Activated CD8-positive, alpha-beta memory T cell treated with anti-CD3 and anti-CD28 coated beads, Interleukin-2, amount 50 U/mL, for 24 hours (primary cell): ENCODE measurements around the gene PRKRIP1.
"Not testable (repeated sequence)": the region's sequence is repeated elsewhere in the genome, so short reads cannot be mapped to it uniquely, and the experiment has no call there.

Experiments used
- DNase-seq: peaks from one replicate; pipeline ENCODE4 v3.0.0-alpha.2; 2020; ENCODE audit errors: extremely low read depth

Gene PRKRIP1

DNA sequence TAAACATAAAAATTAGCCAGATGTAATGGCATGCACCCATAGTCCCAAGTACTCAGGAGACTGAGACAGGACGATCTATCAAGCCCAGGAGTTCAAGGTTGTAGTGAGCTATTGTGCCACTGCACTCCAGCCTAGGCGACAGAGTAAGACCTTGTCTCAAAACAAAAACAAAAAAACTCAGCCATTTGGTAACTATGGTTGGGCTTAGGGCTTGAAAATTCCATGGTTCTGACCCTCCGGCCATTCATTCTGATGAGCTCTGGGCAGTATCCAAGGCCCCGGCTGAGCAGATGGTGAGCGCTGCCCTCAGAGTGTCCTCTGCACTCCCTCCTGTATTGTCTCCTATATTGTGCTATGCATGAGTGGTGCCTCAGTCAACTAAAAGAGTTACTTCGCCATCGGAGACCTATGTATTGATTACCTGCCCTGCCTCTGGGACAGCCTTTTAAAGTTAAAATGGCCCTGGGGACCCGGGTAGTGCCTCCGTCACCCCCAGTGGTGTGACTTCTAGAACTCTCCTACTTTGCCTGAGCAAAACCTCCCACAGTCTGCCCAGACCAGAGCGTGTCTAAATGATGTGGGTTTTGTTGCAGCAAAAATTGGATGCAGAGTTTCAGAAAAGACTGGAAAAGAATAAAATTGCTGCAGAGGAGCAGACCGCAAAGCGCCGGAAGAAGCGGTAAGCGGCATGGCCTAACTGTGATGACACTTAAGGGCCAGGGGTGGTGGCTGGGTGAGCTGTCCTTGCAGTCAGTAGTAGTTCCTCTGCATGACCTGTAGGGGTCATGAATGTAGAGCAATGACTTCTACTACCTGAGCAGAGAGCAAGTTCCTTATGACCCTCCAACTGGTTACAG, 8.1 kb downstream of the PRKRIP1 start:
- no peak for DNase-seq

DNA sequence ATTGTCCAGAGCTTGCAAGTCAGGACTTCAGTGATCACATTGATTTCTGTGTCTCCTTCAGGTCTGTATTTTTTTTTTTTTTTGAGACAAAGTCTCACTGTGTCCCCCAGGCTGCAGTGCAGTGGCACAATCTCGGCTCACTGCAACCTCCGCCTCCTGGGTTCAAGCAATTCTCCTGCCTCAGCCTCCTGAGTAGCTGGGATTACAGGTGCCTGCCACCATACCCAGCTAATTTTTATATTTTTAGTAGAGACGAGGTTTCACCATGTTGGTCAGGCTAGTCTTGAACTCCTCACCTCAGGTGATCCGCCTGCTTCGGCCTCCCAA, 8.7 kb downstream of the PRKRIP1 start:
- DNase-seq, result not testable (repeated sequence)

DNA sequence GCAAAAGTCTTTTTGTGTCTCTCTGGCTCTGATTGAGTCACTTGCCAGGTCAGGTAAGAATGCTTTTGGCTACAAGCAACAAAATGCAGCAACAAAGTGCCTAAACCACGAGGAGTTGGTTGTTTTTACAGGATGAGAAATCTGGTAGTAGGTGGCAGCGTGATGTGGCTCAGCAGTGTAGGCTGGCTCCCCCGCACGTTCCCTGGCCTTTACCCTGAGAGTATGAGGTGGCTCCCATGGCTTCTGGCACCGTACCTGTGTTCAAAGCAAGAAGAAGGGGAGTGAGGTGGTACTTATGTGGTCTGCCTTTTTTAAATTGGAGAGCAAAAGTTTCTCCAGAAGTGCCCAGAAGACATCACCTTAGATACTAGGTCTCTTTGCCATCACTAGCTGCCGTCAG, 11.7 kb downstream of the PRKRIP1 start:
- no peak for DNase-seq

DNA sequence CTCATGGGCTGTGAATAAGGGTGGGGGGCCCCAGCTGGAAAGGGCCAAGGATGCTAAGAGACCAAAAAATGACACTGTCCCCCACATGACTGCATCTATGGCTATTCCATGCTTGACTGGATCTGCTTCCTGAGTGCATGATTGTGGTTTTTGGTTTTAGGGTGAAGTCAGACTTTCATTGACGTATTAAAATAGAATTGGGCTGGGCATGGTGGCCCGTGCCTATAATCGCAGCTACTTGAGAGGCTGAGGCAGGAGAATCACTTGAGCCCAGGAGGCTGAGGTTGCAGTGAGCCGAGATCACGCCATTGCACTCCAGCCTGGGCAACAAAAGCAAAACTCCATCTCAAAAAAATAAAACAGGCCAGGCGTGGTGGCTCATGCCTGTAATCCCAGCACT, 12.4 kb downstream of the PRKRIP1 start:
- not testable (repeated sequence) for DNase-seq

DNA sequence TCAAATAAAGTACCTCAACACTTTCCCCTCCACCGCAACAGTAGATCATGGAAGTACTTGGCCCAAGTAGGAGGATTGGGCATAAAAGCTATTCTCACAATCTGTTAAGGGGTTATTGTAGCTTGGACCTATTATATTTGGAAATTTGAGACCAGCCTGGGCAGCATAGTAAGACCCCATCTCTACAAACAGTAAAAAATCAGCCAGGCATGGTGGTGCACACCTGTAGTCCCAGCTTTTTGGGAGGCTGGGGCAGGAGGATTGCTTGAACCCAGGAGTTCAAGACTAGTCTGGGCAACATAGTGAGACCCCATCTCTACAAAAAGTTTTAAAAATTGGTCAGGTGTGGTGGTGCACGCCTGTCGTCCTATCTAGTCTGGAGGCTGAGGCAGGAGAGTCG, 13.2 kb downstream of the PRKRIP1 start:
- DNase-seq, result no peak

DNA sequence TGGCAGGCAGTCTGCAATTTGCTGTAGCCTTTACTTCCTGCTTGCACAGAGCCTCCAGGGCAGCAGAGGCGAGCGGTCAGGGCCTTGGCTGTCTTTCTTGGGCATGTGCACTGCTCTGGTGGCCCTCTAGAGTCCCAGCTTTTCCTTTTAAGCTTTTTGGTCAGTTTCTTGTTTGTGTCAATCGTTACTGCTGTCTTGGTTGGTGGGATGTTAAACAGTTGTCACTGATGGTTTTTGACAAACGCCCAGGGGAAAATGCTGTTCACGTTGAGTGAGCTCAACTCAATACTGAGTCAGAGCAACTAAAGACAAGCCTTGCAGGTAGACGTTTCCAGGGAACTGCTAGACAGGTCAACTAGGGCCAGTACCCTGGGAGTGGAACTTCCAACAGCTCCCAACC, 14.0 kb downstream of the PRKRIP1 start:
- DNase-seq, result no peak

DNA sequence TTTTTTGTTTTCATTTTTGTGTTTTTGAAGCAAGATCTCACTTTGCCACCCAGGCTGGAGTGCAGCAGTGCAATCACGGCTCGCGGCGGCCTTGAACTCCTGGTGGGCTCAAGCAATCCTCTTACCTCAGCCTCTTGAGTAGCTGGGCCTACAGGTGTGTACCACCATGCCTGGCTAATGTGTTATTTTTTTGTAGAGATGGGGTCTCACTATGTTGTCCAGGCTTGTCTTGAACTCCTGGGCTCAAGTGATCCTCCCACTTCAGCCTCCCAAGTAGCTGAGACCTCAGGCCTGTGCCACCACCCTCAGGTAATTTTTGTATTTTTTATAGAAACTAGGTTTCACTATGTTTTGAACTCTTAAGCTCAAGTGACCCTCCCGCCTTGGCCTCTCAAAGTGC, 14.8 kb downstream of the PRKRIP1 start:
- DNase-seq, result no peak

DNA sequence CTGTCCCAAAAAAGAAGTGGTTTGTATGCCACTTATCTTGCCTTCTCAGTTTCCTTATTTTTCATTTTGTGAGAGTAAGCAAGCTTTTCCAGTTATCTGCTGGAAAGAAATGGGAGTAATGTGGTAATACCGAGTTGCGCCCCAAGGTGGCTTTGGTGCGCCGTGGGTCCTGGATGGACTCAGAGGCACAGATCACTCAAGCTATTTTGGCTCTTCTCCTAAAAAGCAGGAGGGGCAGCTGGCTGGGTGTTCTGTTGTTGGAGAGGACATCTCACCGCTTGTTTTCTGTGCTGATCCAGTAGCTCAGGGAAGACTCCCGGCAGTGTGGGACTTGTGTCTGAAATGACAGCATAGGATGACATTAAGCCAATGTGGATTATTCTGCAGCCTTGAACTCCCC, 16.4 kb downstream of the PRKRIP1 start:
- DNase-seq, result no peak

DNA sequence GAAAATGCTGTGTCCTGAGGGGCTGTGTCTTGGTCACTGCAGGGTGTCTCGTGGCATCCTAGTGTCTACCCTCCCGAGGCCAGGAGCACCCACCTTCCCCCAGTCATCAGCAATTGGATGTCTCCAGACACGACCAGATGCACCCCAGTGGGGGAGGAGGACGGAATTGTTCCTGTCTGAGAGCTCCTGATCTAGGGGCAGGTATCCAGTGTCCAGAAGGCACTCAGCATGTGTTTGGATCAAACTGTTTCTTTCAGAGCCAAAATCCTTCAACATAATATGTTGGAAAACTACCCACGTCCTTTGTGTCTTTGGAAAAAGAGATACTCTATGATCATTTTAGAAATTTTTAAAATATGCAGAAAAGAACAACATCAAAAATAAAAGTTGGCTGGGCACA, 16.9 kb downstream of the PRKRIP1 start:
- no peak for DNase-seq

DNA sequence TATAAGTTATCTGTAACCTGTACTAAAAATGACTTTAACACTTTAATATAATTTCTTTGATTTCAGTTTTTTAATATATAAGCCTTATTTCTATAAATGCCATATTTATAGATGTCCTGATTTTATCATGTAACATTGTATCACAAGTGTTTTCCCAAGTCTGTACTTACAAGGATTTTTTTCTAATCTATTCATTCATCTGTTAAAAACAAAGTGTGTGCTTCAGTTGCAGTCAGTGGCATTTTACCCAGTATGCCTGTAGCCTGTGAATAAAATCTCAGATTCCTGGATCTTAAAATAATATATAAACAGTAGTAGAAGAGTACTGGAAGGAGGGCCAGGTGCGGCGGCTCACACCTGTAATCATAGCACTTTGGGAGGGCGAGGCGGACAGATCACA, 17.4 kb downstream of the PRKRIP1 start:
- no peak for DNase-seq

DNA sequence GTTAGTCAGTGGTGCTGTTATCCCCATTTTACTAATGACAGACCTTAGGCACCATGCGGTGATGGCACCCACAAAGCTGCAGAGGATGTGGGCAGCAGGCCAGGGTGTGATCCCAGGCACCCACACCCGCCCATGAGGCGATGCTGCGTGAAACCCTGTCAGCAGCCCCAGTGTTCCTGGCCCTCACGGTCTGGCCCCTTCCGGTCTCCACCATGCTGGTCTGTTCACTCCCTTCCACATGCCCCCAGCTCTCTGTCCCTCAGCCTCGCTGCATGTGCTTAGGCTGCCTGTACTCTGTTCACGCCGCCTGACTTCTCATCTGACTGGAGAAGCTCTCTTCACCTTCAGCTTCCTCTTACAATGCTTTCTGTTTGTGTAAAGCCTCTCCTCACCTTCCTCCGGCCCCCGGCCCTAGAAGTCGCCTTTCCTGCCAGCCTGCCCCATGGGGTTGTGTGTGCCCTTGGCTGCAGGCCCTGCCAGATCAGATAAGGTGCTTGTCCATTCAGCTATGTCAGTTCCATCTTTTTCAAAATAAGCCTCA, 19.6 kb downstream of the PRKRIP1 start:
- no peak for DNase-seq

DNA sequence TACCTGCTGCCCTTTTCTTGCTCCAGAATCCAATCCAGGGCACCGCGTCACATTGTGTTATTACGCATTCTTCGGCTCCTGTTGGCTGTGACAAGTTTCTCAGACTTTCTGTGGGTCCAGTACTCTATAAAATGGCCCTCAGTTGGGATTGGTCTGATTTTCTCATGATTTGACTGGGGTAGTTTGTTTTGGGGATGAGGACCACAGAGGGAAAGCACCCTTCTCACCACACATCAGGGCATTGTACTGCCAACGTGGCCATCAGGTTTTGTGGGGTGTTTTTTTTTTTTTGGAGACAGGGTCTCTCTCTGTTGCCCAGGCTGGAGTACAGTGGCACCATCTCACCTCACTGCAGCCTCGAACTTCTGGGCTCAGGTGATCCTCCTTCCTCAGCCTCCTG, 20.2 kb downstream of the PRKRIP1 start:
- no peak for DNase-seq

DNA sequence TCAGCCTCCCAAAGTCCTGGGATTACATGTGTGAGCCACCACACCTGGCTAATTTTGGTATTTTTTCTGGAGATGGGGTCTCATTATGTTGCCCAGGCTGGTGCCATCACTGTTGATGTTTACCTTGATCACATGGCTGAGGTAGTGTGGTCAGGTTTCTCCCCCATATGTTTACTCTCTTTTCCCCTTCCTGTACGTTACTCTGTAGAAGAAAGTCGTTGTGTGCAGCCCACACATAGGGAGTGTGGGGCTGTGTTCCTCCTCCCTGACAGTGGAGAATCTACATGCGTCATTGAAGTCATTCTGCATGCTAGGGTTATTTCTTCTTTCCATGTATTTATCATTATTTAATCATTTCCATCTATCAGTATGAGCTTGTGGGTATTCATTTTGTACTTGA, 20.9 kb downstream of the PRKRIP1 start:
- no peak for DNase-seq

DNA sequence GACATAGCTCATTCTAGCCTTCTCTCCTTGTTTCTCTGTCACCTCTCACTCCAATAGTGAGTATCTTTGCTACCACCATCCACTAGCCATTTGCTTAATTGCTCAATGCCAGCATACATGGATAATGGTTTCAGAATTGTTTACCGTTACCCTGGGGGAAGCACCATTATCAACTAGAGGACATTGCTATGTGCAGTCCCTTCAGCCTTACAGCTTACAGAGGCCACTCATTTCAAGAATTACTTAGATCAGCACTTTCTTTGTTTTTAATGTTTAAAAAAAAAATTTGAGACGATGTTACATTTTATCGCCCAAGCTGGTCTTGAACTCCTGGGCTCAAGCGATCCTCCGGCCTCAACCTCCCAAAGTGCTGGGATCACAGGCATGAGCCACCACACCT, 22.4 kb downstream of the PRKRIP1 start:
- DNase-seq, result no peak

DNA sequence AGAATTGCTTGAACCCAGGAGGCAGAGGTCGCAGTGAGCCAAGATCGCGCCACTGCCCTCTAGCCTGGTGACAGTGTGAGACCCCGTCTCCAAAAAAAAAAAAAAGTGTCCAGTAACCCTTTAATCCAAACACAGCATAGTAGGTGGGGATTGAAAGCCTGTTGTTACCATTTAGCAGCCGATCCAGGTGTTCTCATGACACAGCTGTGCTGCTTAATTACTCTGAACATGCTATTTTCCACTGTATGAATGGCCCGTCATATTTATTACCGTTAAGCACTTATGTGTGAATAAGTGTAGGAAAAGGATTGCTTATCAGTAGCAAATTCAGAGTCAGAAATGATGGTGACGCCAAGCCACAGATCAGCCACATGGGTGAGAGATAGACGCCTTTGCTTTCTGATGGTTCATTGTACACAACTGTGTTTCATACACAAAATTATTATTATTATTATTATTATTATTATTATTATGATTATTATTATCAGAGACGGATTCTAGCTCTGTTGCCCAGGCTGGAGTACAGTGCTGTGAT, 25.6 kb downstream of the PRKRIP1 start:
- no peak for DNase-seq

DNA sequence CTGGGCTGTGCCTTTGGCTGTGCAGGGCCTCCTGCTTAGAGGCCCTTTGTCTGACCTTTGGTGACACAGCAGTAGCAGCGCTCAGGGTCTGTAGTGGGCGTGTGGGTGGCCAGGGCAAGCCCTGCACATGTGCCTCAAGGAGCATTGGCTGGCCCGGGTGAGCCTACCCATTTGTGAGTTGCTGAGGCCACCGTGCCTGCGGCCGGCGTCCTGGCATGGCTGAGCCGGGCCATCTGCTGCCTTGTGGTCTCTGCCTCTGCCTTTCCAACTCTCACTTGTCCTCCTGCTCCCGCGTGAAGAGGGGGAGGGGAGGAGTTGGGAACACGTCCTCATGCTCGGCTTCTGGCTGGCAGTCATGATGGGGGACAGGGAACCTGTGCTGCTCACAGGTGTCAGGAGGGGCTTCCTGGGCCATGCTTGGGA, 28.0 kb downstream of the PRKRIP1 start:
- no peak for DNase-seq

DNA sequence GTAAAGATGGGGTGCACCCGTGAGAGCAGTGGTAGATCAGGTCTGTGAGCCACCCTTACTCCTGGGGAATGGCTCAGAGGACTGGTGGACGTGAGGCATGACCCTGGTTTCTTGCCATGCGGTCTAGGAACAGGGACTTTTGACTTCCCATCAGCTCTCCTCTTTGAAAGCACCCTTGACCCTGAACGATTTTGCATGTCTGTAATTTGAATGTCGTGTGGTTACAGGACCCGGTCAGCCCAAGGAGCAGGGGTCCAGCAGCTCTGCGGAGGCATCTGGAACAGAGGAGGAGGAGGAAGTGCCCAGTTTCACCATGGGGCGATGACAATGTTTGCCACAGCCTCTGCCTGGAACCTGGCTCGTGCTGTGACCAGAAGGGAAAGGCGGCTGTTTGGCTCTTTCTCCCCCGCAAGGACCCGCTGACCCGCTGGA, 28.6 kb downstream of the PRKRIP1 start:
- no peak for DNase-seq

DNA sequence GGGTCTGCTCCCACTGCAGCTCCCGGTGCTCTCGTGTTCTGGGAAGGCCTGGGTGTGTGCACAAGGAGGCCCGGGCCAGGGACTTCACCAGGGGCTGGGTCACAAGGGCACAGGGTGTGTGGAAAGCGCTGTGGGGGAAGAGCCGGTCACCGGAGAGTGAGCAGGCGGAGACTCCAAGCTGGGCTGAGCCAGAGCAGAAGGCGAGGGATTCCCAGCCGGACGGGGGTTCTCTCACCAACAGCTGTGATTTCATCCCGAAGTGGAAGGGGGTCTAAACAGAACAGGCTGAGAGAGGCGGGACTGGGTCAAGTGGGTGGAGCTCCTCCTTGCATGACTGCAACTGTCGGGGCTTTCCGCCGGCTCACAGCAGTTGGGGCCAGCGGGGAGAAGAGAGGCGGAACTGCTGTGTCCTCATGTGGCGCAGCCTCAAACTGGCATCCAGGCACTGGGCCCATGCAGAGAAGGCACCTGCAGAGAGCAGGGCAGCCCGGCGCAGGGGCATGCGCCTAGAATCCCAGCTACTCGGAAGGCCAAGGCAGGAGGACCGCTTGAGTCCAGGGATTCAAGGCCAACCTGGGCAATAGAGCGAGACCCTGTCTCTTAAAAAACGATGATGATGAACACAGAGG, 29.6 kb downstream of the PRKRIP1 start:
- peak; percentile 69 for DNase-seq

DNA sequence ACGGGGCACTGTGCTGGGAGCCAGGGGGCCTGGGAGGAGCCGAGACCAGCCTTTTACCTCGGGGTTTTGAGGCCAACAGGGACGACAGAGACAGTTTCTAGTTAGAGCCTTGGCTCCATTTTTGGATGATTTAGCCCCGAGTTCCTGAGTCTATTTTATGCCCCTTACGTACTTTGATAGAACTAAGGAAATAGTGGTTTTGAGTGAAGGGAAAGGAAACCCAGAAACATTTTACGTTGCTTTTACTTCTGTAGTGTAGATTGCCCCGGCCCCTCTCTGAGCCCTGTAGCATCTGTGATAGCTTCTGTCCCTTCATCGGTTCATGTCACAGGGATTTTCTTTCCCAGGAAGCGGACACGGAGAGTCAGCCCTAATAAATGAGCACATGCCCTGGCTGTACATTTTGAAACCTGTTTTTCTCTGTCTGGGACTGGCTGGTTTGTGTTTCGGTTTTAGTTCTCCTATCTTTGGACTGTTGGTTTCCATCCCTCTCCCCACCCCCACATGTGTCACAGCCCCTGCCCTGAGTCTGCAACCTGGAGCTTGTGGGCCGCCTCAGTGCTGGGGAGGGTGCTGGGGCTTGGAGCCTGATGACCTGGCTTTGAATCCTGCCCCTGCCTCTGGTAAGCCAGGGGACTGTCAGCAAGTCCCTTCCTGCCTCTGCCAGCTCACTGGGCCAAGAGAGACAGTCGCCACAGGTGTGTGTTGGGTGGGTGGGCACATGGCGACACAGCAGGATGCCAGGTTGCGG, 30.3 kb downstream of the PRKRIP1 start:
- no peak for DNase-seq

DNA sequence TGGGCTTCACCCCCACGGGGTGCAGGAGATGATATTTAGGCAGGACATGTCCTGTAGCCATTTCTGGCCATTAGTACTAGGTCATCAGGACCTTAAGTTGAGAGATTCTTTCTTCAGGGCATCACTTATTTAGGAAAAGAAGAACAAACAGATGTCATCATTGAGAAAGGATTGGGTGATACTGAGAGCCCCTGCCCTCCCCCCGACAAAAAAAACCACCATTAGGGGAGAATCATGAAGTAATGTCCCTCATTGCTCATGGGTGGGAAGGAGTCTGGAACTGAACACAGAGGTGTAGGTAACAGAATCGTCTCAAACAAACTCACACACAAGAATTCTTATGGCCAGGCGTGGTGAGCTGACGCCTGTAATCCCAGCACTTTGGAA, 30.8 kb downstream of the PRKRIP1 start:
- DNase-seq, result no peak

DNA sequence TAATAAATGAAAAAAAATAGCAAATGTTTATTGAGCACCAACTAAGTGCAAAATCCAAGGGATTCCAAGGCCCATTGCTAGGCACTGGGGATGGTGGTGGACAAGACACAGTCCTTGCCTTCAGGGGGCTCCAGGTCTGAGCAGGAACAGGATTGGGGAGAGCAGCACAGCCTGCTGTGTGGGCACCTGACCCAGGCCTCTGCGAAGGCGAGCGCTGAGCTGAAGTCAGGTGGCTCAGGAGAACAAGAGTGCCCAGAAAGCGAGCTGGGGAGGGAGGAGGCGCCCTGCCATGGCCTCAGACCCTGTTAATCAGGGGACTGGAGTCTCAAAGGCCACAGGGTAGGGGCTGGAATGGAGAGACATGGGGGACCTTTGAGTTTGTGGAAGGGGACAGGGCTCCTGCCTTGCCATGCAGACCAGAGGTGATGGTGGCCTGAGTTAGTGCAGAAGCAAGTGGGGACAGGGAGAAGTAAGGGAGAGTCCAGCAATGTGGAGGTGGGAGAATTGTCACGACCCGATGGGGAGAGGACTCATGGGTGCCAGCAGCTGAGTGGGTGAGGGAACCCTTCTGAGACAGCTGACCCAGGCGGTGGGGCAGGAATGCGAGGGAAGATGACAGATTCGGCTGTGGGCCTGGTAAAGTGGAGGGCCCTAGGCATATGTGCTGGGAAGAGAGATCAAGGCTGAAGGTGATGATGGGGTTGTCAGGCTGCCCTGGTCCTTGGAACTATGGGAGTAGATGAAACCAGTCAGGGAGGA, 33.2 kb downstream of the PRKRIP1 start:
- no peak for DNase-seq
